MM.1S (cell line): ENCODE results near the gene ACOT2.

Experiments
- DNase-seq: peaks from one replicate; pipeline ENCODE4 v3.0.0-alpha.2; 2015
- H2AFZ ChIP-seq: fragments of 300-600 bp; sonication (generic); 2 replicates; pipeline ENCODE4 v1.6.0; 2016; ENCODE audit warnings: antibody characterized with exemption, low read length
- H3F3A ChIP-seq: fragments of 300-600 bp; sonication (generic); 2 replicates; pipeline ENCODE4 v1.6.1; 2016; ENCODE audit warnings: mild to moderate bottlenecking, antibody characterized with exemption, low read length, moderate library complexity, mixed read lengths; ENCODE audit not compliant: insufficient read depth
- H3K27ac ChIP-seq: fragments of 300-600 bp; sonication (generic); 2 replicates; pipeline ENCODE4 v1.5.1; 2016; ENCODE audit warnings: mild to moderate bottlenecking, low read length
- H3K27me3 ChIP-seq: fragments of 300-600 bp; sonication (generic); replicated peaks from 2 replicates; pipeline ENCODE4 v1.6.0; 2016; ENCODE audit warnings: low read length; ENCODE audit not compliant: insufficient read depth
- H3K36me3 ChIP-seq: fragments of 300-600 bp; sonication (generic); replicated peaks from 2 replicates; pipeline ENCODE4 v1.6.1; 2016; ENCODE audit warnings: mild to moderate bottlenecking, low read length, mixed read lengths; ENCODE audit not compliant: insufficient read depth
- H3K4me1 ChIP-seq: fragments of 300-600 bp; sonication (generic); 2 replicates; pipeline ENCODE4 v1.6.1; 2016; ENCODE audit warnings: low read length, mixed read lengths
- H3K4me2 ChIP-seq: fragments of 300-600 bp; sonication (generic); 2 replicates; pipeline ENCODE4 v1.6.0; 2016; ENCODE audit warnings: low read depth, low read length
- H3K4me3 ChIP-seq: fragments of 300-600 bp; sonication (generic); 2 replicates; pipeline ENCODE4 v1.5.1; 2016; ENCODE audit warnings: low read length, mixed read lengths
- H3K79me2 ChIP-seq: fragments of 300-600 bp; sonication (generic); 2 replicates; pipeline ENCODE4 v1.6.1; 2016; ENCODE audit warnings: mixed run types, low read length, mixed read lengths
- H3K9ac ChIP-seq: fragments of 300-600 bp; sonication (generic); 2 replicates; pipeline ENCODE4 v1.6.1; 2016; ENCODE audit warnings: low read length, mixed read lengths
- H3K9me2 ChIP-seq: fragments of 300-600 bp; sonication (generic); replicated peaks from 2 replicates; pipeline ENCODE4 v1.6.1; 2016; ENCODE audit warnings: mild to moderate bottlenecking, low read length, mixed read lengths; ENCODE audit not compliant: insufficient read depth
- H3K9me3 ChIP-seq: fragments of 300-600 bp; sonication (generic); replicated peaks from 2 replicates; pipeline ENCODE4 v1.6.1; 2016; ENCODE audit warnings: mild to moderate bottlenecking, low read length, mixed read lengths; ENCODE audit not compliant: insufficient read depth
- H4K20me1 ChIP-seq: fragments of 300-600 bp; sonication (generic); 2 replicates; pipeline ENCODE4 v1.6.1; 2016; ENCODE audit warnings: mild to moderate bottlenecking, low read length, moderate library complexity, mixed read lengths; ENCODE audit not compliant: insufficient read depth
- EZH2 ChIP-seq: fragments of 300-600 bp; sonication (generic); optimal IDR thresholded peaks from 2 replicates; pipeline ENCODE3; 2017; ENCODE audit warnings: low read depth, mild to moderate bottlenecking, antibody characterized with exemption, low read length, mixed read lengths
- EZH2phosphoT487 ChIP-seq: fragments of 300-600 bp; sonication (generic); IDR thresholded peaks from 2 replicates; pipeline ENCODE4 v1.6.1; 2018; ENCODE audit warnings: antibody characterized with exemption, low read length
- TF ChIP-seq, protein P1 (sequence below): fragments of 300-600 bp; sonication (generic); IDR thresholded peaks from 2 replicates; pipeline ENCODE4 v1.5.1; 2016; ENCODE audit warnings: antibody characterized with exemption, low read length, mixed read lengths

ACOT2 gene

DNA sequence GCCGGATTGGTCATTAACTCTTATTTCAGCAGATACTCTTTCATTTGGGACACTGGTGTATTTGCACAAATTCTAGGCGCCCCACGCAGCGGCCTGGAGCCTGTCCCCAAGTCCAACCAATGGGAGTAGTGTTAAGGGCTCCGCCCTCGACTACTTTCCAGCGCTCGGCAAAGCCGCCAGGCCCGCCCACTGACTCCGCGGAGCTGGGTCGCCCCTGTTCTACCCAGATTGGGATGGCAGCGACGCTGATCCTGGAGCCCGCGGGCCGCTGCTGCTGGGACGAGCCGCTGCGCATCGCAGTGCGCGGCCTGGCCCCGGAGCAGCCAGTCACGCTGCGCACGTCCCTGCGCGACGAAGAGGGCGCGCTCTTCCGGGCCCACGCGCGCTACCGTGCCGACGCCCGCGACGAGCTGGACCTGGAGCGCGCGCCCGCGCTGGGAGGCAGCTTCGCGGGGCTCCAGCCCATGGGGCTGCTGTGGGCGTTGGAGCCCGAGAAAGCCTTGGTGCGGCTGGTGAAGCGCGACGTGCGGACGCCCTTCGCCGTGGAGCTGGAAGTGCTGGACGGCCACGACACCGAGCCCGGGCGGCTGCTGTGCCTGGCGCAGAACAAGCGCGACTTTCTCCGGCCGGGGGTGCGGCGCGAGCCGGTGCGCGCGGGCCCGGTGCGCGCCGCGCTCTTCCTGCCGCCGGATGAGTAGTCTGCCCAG is 43.5 kb downstream of the ACOT2 start, which contains the start of gene ACOT6:
Gene ACOT6 (plus strand): TSS at position 179 of the 707 bp plus-strand sequence. CDS start 55 bp downstream, at position 234.
- H2AFZ ChIP-seq, result 0 out of 2 replicates have a peak within 1 kb of the TSS, but pooled peaks have one; percentile 31
- peak; percentile 29 for DNase-seq
- H3K79me2 ChIP-seq, result no peaks in the 10 kb centered on the region
- H3K4me2 ChIP-seq, result peak within 1 kb of the TSS; percentile 62
- no peaks in the 10 kb centered on the region for H4K20me1 ChIP-seq
- no peak within 1 kb of the TSS for H3K27ac ChIP-seq
- no peaks in the 10 kb centered on the region for H3K4me1 ChIP-seq
- H3K9me3 ChIP-seq, result no peaks in the 10 kb centered on the region
- TF ChIP-seq, protein P1, sequence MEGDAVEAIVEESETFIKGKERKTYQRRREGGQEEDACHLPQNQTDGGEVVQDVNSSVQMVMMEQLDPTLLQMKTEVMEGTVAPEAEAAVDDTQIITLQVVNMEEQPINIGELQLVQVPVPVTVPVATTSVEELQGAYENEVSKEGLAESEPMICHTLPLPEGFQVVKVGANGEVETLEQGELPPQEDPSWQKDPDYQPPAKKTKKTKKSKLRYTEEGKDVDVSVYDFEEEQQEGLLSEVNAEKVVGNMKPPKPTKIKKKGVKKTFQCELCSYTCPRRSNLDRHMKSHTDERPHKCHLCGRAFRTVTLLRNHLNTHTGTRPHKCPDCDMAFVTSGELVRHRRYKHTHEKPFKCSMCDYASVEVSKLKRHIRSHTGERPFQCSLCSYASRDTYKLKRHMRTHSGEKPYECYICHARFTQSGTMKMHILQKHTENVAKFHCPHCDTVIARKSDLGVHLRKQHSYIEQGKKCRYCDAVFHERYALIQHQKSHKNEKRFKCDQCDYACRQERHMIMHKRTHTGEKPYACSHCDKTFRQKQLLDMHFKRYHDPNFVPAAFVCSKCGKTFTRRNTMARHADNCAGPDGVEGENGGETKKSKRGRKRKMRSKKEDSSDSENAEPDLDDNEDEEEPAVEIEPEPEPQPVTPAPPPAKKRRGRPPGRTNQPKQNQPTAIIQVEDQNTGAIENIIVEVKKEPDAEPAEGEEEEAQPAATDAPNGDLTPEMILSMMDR, result no peak
- TF ChIP-seq EZH2phosphoT487 (no peak), EZH2 (no peak)
- peak within 1 kb of the TSS; percentile 48 for H3K4me3 ChIP-seq
- H3K9ac ChIP-seq, result no peak within 1 kb of the TSS
- H3F3A ChIP-seq, result no peaks in the 10 kb centered on the region
- H3K36me3 ChIP-seq, result no peaks in the 10 kb centered on the region
- H3K9me2 ChIP-seq, result no peaks in the 10 kb centered on the region
- H3K27me3 ChIP-seq, result no peaks in the 10 kb centered on the region

DNA sequence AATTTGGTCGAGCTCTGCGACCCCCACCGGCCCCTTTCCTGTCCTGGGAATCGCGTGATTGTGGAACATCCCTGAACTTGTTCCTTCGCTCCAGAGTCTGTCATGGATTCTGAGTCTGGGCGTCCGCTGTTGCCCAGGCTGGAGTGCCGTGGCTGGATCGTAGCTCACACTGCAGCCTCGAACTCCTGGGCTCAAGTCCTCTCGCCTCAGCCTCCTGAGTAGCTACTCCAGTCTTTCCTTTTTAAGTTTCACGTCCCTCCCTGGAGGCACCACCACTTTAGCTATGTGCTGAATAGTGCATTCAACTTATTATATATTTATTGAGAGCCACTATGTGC is 44.0 kb downstream of the ACOT2 start:
- TF ChIP-seq, protein P1, result no peak
- Histone ChIP-seq H3K27me3 (no peaks in the 10 kb centered on the region), H3K36me3 (no peaks in the 10 kb centered on the region), H2AFZ (no peak overlapping the region), H3K27ac (no peak overlapping the region), H3K79me2 (no peaks in the 10 kb centered on the region), H4K20me1 (no peaks in the 10 kb centered on the region), H3K4me2 (peak overlapping the region; percentile 62; the same call in 1 of the 2 replicates), H3K9ac (no peak overlapping the region), H3F3A (no peaks in the 10 kb centered on the region), H3K9me2 (no peaks in the 10 kb centered on the region), H3K9me3 (no peaks in the 10 kb centered on the region), H3K4me1 (no peaks in the 10 kb centered on the region), H3K4me3 (peak overlapping the region; percentile 48; the same call in 1 of the 2 replicates)
- no peak for DNase-seq

DNA sequence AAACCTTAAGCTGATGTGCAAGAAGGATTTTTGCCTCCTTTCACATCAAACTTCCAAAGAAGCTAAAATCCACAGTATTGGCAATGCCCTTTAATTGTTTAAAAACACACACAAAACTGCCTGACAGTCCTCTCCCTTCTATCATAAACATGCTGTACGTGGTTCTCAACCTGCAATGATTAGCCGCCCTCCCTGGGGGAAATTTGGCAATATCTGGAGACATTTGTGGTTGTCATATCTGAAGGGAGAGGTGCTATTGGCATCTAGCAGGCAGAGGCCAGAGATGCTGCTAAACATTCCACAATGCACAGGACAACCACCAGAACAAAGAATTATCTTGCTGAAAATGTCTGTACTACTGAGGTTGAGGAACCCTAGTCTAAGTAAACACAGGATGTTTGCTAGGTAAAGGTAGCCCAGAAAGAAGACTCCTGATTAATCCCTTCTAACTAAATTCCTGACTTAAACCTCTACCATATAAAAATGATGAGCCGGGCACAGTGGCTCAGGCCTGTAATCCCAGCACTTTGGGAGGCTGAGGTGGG is 44.5 kb downstream of the ACOT2 start:
- no peaks in the 10 kb centered on the region for H3K27me3 ChIP-seq
- H3K4me1 ChIP-seq, result no peaks in the 10 kb centered on the region
- no peaks in the 10 kb centered on the region for H3F3A ChIP-seq
- DNase-seq, result no peak
- H3K79me2 ChIP-seq, result no peaks in the 10 kb centered on the region
- no peaks in the 10 kb centered on the region for H3K36me3 ChIP-seq
- no peaks in the 10 kb centered on the region for H4K20me1 ChIP-seq
- TF ChIP-seq EZH2phosphoT487 (no peak), EZH2 (no peak)
- TF ChIP-seq, protein P1, result no peak
- no peak overlapping the region for H3K27ac ChIP-seq
- no peak overlapping the region for H3K4me3 ChIP-seq
- no peak overlapping the region for H3K9ac ChIP-seq
- no peaks in the 10 kb centered on the region for H3K9me3 ChIP-seq
- no peak overlapping the region for H3K4me2 ChIP-seq
- H3K9me2 ChIP-seq, result no peaks in the 10 kb centered on the region
- H2AFZ ChIP-seq, result no peak overlapping the region
